Hepatocyte (in vitro differentiated cells): ENCODE measurements around the gene FREM3. TPM values are rescaled to one million over a fixed set of nuclear protein-coding genes. Genes with fewer than 3 reads are reported as not detected.

Experiments used
- DNase-seq: peaks from one replicate; pipeline ENCODE4 v3.0.0-alpha.2; 2016; ENCODE audit warnings: low spot score
- H2AFZ ChIP-seq: fragments of 200-600 bp; sonication (generic); 2 replicates; pipeline ENCODE4 v1.6.0; 2016; ENCODE audit warnings: antibody characterized with exemption, mild to moderate bottlenecking
- H3K27ac ChIP-seq: fragments of 200-600 bp; sonication (generic); 2 replicates; pipeline ENCODE4 v1.5.1; 2016; ENCODE audit warnings: mild to moderate bottlenecking
- H3K27me3 ChIP-seq: fragments of 200-600 bp; sonication (generic); 2 replicates; pipeline ENCODE4 v1.6.1; 2016
- H3K36me3 ChIP-seq: fragments of 200-600 bp; sonication (generic); replicated peaks from 2 replicates; pipeline ENCODE4 v1.5.1; 2016; ENCODE audit warnings: low read depth; ENCODE audit not compliant: insufficient read depth
- H3K4me1 ChIP-seq: fragments of 200-600 bp; sonication (generic); 2 replicates; pipeline ENCODE4 v1.5.1; 2016; ENCODE audit warnings: mild to moderate bottlenecking, moderate library complexity; ENCODE audit not compliant: insufficient read depth
- H3K4me2 ChIP-seq: fragments of 200-600 bp; sonication (generic); 2 replicates; pipeline ENCODE4 v1.6.0; 2016
- H3K4me3 ChIP-seq: fragments of 200-600 bp; sonication (generic); 2 replicates; pipeline ENCODE4 v1.5.1; 2016; ENCODE audit warnings: mild to moderate bottlenecking
- H3K79me2 ChIP-seq: fragments of 200-600 bp; sonication (generic); 2 replicates; pipeline ENCODE4 v1.6.0; 2017; ENCODE audit warnings: mild to moderate bottlenecking
- H3K9me2 ChIP-seq: fragments of 200-600 bp; sonication (generic); replicated peaks from 2 replicates; pipeline ENCODE4 v1.6.0; 2017; ENCODE audit warnings: mild to moderate bottlenecking; ENCODE audit not compliant: insufficient read depth
- H3K9me3 ChIP-seq: fragments of 200-600 bp; sonication (generic); 2 replicates; pipeline ENCODE4 v1.5.1; 2016; ENCODE audit warnings: low read depth, mild to moderate bottlenecking
- H4K20me1 ChIP-seq: fragments of 200-600 bp; sonication (generic); 2 replicates; pipeline ENCODE4 v1.6.0; 2016; ENCODE audit warnings: mild to moderate bottlenecking; ENCODE audit not compliant: insufficient read depth, poor library complexity, severe bottlenecking
- EZH2 ChIP-seq: fragments of 200-600 bp; sonication (generic); IDR thresholded peaks from 2 replicates; pipeline ENCODE4 v1.6.1; 2016; ENCODE audit warnings: antibody characterized with exemption, mild to moderate bottlenecking, borderline replicate concordance
- EZH2phosphoT487 ChIP-seq: fragments of 200-600 bp; sonication (generic); IDR thresholded peaks from one replicate; pipeline ENCODE4 v1.6.1; 2018; ENCODE audit warnings: antibody characterized with exemption, mild to moderate bottlenecking, low read depth, moderate library complexity; ENCODE audit not compliant: unreplicated experiment, severe bottlenecking
- WGBS: methylation state at CpG from one replicate; pipeline ENCODE4 v1.1.6; 2016; ENCODE audit warnings: low lambda C conversion rate; ENCODE audit errors: missing lambda C conversion rate; 5-methylcytosine and 5-hydroxymethylcytosine counted together
- polyA plus RNA-seq: library from polyadenylated mRNA; unstranded; fragments of >200 nt; fragmentation: Nextera tagmentation; extraction: Ambion mirVana; gene quantifications from 2 replicates; pipeline ENCODE4 v1.2.1, GENCODE V29; 2016
- total RNA-seq: library from RNA; depleted of rRNA; stranded (reverse); fragments of >200 nt; gene quantifications from 2 replicates; pipeline ENCODE4 v1.2.3, GENCODE V29; 2014
- TF ChIP-seq, protein P1 (sequence below): fragments of 200-600 bp; sonication (generic); IDR thresholded peaks from 2 replicates; pipeline ENCODE4 v1.5.1; 2016; ENCODE audit warnings: antibody characterized with exemption, mild to moderate bottlenecking; ENCODE audit not compliant: poor library complexity

FREM3 gene
- total and polyA plus RNA-seq, 2 experiments from 2014 or later: 0.23 TPM; not detected in 1

GRCh38 chr4:143701365-143701764 lies 890 bp upstream of the FREM3 start:
- H3K4me1 ChIP-seq: no peaks in the 10 kb centered on the region
- TF ChIP-seq EZH2: no peak
- TF ChIP-seq, protein P1, sequence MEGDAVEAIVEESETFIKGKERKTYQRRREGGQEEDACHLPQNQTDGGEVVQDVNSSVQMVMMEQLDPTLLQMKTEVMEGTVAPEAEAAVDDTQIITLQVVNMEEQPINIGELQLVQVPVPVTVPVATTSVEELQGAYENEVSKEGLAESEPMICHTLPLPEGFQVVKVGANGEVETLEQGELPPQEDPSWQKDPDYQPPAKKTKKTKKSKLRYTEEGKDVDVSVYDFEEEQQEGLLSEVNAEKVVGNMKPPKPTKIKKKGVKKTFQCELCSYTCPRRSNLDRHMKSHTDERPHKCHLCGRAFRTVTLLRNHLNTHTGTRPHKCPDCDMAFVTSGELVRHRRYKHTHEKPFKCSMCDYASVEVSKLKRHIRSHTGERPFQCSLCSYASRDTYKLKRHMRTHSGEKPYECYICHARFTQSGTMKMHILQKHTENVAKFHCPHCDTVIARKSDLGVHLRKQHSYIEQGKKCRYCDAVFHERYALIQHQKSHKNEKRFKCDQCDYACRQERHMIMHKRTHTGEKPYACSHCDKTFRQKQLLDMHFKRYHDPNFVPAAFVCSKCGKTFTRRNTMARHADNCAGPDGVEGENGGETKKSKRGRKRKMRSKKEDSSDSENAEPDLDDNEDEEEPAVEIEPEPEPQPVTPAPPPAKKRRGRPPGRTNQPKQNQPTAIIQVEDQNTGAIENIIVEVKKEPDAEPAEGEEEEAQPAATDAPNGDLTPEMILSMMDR: no peak
- TF ChIP-seq EZH2phosphoT487: no peak
- H3K9me2 ChIP-seq: no peaks in the 10 kb centered on the region
- H2AFZ ChIP-seq: no peak overlapping the region
- no peaks in the 10 kb centered on the region for H3K36me3 ChIP-seq
- DNase-seq: no peak
- H3K27ac ChIP-seq: no peak overlapping the region
- no peaks in the 10 kb centered on the region for H3K79me2 ChIP-seq
- no peak overlapping the region for H3K4me3 ChIP-seq
- no peaks in the 10 kb centered on the region for H3K9me3 ChIP-seq
- no peaks in the 10 kb centered on the region for H4K20me1 ChIP-seq
- peak overlapping the region; percentile 87 for H3K4me2 ChIP-seq
- H3K27me3 ChIP-seq: peaks cover 61% of the 10 kb centered on the region
- 50% methylated on average over 6 of the region's 6 CpGs for WGBS

GRCh38 chr4:143700046-143700415 lies 444 bp downstream of the FREM3 start:
- TF ChIP-seq EZH2: no peak
- TF ChIP-seq, protein P1: no peak
- no peak for TF ChIP-seq EZH2phosphoT487
- Histone ChIP-seq H3K4me1 (no peaks in the 10 kb centered on the region), H3K4me2 (peak overlapping the region; percentile 87), H3K4me3 (peak overlapping the region; percentile 13), H3K27ac (no peak overlapping the region), H3K9me3 (no peaks in the 10 kb centered on the region), H4K20me1 (no peaks in the 10 kb centered on the region), H3K79me2 (no peaks in the 10 kb centered on the region), H3K27me3 (peaks cover 61% of the 10 kb centered on the region), H3K9me2 (no peaks in the 10 kb centered on the region), H3K36me3 (no peaks in the 10 kb centered on the region), H2AFZ (peak overlapping the region; percentile 35)
- WGBS: 4% methylated on average over 34 of the region's 34 CpGs
- peak; percentile 25 for DNase-seq

GRCh38 chr4:143699331-143700045 lies 987 bp downstream of the FREM3 start:
- no peaks in the 10 kb centered on the region for H4K20me1 ChIP-seq
- TF ChIP-seq, protein P1: no peak
- TF ChIP-seq EZH2 (no peak), EZH2phosphoT487 (no peak)
- no peaks in the 10 kb centered on the region for H3K79me2 ChIP-seq
- WGBS: 62% methylated on average over 40 of the region's 40 CpGs
- H3K9me2 ChIP-seq: no peaks in the 10 kb centered on the region
- H3K27me3 ChIP-seq: peaks cover 61% of the 10 kb centered on the region
- H3K27ac ChIP-seq: no peak overlapping the region
- no peak overlapping the region for H3K4me3 ChIP-seq
- peak overlapping the region; percentile 87 for H3K4me2 ChIP-seq
- no peaks in the 10 kb centered on the region for H3K36me3 ChIP-seq
- H3K4me1 ChIP-seq: no peaks in the 10 kb centered on the region
- no peak for DNase-seq
- H3K9me3 ChIP-seq: no peaks in the 10 kb centered on the region
- H2AFZ ChIP-seq: no peak overlapping the region

DNA sequence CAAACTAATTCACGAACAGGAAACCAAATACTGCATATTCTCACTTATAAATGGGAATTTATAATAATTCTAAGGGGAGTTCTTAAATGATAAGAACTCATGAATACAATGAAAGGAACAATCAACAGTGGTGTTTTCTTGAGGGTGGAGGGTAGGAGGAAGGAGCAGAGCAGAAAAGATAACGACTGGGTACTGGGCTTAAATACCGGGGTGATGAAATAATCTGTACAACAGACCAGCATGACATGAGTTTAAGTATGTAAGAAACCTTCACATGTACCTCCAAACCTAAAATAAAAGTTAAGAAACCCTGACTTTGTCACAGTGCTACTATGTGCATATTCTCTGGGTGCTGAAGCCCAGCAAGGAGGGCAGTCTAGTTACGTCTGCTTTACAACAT lies 6.6 kb downstream of the FREM3 start:
- H4K20me1 ChIP-seq: no peaks in the 10 kb centered on the region
- no peaks in the 10 kb centered on the region for H3K36me3 ChIP-seq
- no peak overlapping the region for H3K27ac ChIP-seq
- H3K4me1 ChIP-seq: no peaks in the 10 kb centered on the region
- H3K4me2 ChIP-seq: no peak overlapping the region
- WGBS: 84% methylated on average over 4 of the region's 4 CpGs
- peaks cover 10% of the 10 kb centered on the region for H3K27me3 ChIP-seq
- H3K79me2 ChIP-seq: no peaks in the 10 kb centered on the region
- H3K4me3 ChIP-seq: no peak overlapping the region
- TF ChIP-seq EZH2 (no peak), EZH2phosphoT487 (no peak)
- TF ChIP-seq, protein P1: no peak
- DNase-seq: no peak
- no peaks in the 10 kb centered on the region for H3K9me2 ChIP-seq
- no peaks in the 10 kb centered on the region for H3K9me3 ChIP-seq
- no peak overlapping the region for H2AFZ ChIP-seq
